Neural crest cell (in vitro differentiated cells): Measurements from ENCODE around the gene ZC3H12C. TPM values are rescaled to one million over a fixed set of nuclear protein-coding genes. Genes with fewer than 3 reads are reported as not detected.

ENCODE experiments used
- DNase-seq: peaks from one replicate; pipeline ENCODE4 v3.0.0; 2021; ENCODE audit warnings: low read depth, mixed read lengths, low spot score
- H3K27ac Mint-ChIP-seq: one replicate; pipeline ENCODE4 v1.8.0; 2021; ENCODE audit warnings: mild to moderate bottlenecking, mixed read lengths; ENCODE audit not compliant: unreplicated experiment
- H3K27me3 Mint-ChIP-seq: 2 replicates; pipeline ENCODE4 v1.8.0; 2021; ENCODE audit warnings: low read depth, mild to moderate bottlenecking, mixed read lengths
- H3K36me3 Mint-ChIP-seq: 2 replicates; pipeline ENCODE4 v1.8.0; 2021; ENCODE audit warnings: low read depth, mild to moderate bottlenecking, mixed read lengths
- H3K4me1 Mint-ChIP-seq: 2 replicates; pipeline ENCODE4 v1.8.0; 2021; ENCODE audit warnings: mixed read lengths
- H3K4me3 Mint-ChIP-seq: one replicate; pipeline ENCODE4 v1.8.0; 2021; ENCODE audit warnings: mild to moderate bottlenecking, mixed read lengths
- H3K9me3 Mint-ChIP-seq: 2 replicates; pipeline ENCODE4 v1.8.0; 2021; ENCODE audit warnings: mixed read lengths
- total RNA-seq: library from RNA; stranded (reverse); gene quantifications from 2 replicates; pipeline ENCODE4 v1.2.1, GENCODE V29; 2021
- TF ChIP-seq, protein P1 (sequence below): fragments of 200-600 bp; sonication (generic); conservative IDR thresholded peaks from 2 replicates; pipeline ENCODE4 v1.5.0; 2021; ENCODE audit warnings: antibody characterized with exemption, mild to moderate bottlenecking

Gene ZC3H12C
- total RNA-seq, 1 donor from 2014 or later: 14.4 TPM

- Mint-ChIP-seq H3K4me1 (peaks cover 4% of the 10 kb centered on the region), H3K9me3 (no peaks in the 10 kb centered on the region), H3K27me3 (peaks cover 2% of the 10 kb centered on the region), H3K36me3 (no peaks in the 10 kb centered on the region), H3K4me3 (no peak overlapping the region), H3K27ac (no peak overlapping the region)
- DNase-seq: no peak
- TF ChIP-seq, protein P1, sequence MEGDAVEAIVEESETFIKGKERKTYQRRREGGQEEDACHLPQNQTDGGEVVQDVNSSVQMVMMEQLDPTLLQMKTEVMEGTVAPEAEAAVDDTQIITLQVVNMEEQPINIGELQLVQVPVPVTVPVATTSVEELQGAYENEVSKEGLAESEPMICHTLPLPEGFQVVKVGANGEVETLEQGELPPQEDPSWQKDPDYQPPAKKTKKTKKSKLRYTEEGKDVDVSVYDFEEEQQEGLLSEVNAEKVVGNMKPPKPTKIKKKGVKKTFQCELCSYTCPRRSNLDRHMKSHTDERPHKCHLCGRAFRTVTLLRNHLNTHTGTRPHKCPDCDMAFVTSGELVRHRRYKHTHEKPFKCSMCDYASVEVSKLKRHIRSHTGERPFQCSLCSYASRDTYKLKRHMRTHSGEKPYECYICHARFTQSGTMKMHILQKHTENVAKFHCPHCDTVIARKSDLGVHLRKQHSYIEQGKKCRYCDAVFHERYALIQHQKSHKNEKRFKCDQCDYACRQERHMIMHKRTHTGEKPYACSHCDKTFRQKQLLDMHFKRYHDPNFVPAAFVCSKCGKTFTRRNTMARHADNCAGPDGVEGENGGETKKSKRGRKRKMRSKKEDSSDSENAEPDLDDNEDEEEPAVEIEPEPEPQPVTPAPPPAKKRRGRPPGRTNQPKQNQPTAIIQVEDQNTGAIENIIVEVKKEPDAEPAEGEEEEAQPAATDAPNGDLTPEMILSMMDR: no peak
Observed at GRCh38 chr11:110085255-110085838, 7.8 kb upstream of the ZC3H12C start.

DNA sequence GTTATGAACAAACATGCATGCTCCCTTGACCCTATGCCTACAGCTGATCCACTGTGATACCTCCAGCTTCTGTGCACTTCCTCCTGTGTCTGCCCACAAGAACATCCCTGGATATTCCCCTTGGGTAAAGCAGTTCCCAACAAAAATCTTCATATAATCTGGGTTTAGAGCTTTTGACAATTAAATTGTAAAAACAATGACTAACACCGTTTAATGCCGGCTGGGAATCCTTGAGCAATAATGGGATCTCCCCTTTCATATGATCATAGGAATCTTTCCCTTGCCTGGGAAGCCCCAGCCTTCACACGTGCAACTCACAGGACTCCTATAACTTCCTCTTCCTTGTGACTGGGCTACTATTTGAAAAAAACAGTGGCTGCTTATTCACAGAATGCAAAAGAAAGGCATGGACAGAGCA, 6.3 kb upstream of the ZC3H12C start:
- H3K4me3 Mint-ChIP-seq: no peak overlapping the region
- no peak overlapping the region for H3K27ac Mint-ChIP-seq
- no peaks in the 10 kb centered on the region for H3K9me3 Mint-ChIP-seq
- H3K27me3 Mint-ChIP-seq: peaks cover 2% of the 10 kb centered on the region
- peaks cover 8% of the 10 kb centered on the region for H3K4me1 Mint-ChIP-seq
- DNase-seq: no peak
- H3K36me3 Mint-ChIP-seq: no peaks in the 10 kb centered on the region
- TF ChIP-seq, protein P1: no peak

DNA sequence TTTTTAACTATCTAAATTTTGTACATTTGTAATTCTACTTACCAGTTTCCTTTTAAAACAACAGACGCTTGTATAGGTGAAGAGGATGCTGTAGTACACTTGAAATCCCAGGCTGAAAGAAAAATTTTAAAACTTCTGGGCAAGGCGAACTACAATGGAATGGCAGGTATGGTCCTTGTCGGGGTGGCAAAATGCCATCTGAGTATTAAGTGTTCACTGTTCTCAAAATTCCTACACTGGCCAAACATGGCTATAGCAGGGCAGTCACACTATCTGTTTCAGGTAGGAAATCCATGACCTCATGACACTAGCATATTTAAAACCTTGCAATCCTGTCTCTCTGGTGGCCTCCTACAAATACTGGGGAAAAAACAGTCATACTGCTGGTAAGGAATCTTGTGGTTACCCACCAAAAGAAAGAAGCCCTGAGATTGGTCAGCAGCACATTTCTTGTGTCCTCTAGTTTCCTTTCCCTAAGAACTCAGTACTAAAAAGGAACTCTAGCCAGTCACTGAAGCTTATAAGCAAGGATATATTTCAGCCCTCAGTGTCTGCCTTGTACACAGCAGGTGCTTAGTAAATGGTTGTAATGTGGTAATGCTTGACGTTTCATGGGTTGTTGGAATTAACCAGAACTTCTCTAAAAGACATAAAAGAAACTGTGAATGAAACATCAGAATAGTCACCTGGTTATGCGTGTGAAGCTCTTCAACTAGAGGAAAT, 5.2 kb upstream of the ZC3H12C start:
- no peaks in the 10 kb centered on the region for H3K36me3 Mint-ChIP-seq
- H3K27ac Mint-ChIP-seq: no peak overlapping the region
- no peak for DNase-seq
- peaks cover 13% of the 10 kb centered on the region for H3K4me1 Mint-ChIP-seq
- no peaks in the 10 kb centered on the region for H3K9me3 Mint-ChIP-seq
- H3K27me3 Mint-ChIP-seq: peaks cover 8% of the 10 kb centered on the region
- H3K4me3 Mint-ChIP-seq: no peak overlapping the region
- TF ChIP-seq, protein P1: no peak

- DNase-seq: no peak
- Mint-ChIP-seq H3K4me3 (no peak overlapping the region), H3K36me3 (no peaks in the 10 kb centered on the region), H3K4me1 (peaks cover 15% of the 10 kb centered on the region), H3K27me3 (peaks cover 8% of the 10 kb centered on the region), H3K9me3 (no peaks in the 10 kb centered on the region), H3K27ac (no peak overlapping the region)
- TF ChIP-seq, protein P1: no peak
Observed at GRCh38 chr11:110088535-110089344, 4.5 kb upstream of the ZC3H12C start.

DNA sequence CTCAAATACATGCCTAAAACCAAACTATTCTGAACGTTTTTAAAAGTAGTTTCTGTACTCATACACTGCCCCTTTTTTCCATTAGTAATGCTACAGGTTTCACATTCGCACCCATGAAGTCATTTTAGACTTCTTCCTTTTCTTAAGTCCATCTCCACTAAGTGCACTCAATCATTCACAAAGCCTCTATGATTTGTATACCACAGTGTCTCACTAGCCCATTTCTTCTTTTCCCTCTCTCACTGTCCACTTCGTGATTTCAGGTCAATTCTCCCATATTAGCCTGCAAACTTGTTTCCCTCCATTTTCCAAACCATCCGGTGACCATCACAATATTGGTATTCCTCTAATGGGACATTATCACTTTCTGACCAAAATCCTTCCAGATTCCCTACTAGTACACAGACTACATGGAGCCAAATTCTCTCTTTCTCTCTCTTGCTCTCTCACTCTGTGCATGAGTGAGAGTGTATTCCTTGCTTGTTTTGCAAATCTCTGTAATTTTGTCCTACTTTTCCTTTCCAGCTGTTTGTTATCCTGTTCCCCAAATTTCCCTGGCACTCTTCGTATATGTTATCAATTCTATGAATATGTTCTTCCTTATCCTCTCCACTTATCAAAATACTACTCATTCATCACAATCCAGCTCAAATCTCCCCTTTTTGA, 3.4 kb upstream of the ZC3H12C start:
- Mint-ChIP-seq H3K4me3 (no peak overlapping the region), H3K9me3 (no peaks in the 10 kb centered on the region), H3K27me3 (peaks cover 8% of the 10 kb centered on the region), H3K4me1 (peaks cover 21% of the 10 kb centered on the region), H3K27ac (no peak overlapping the region), H3K36me3 (no peaks in the 10 kb centered on the region)
- TF ChIP-seq, protein P1: no peak
- DNase-seq: no peak
